Testis (tissue), 3 donors: ENCODE data around the gene SCGB3A1. TPM values are rescaled to one million over a fixed set of nuclear protein-coding genes. Genes with fewer than 3 reads are reported as not detected.

ENCODE experiments used
- DNase-seq: peaks from one replicate; pipeline ENCODE4 v3.0.0-alpha.2; 2019
- H3K27ac ChIP-seq, 2 donors: fragments of 200-600 bp; sonication (generic); one replicate each; pipeline ENCODE4 v1.5.1; 2019
- H3K27me3 ChIP-seq: fragments of 200-600 bp; sonication (generic); one replicate; pipeline ENCODE4 v1.5.1; 2019
- H3K36me3 ChIP-seq: fragments of 200-600 bp; sonication (generic); one replicate; pipeline ENCODE4 v1.5.1; 2017; ENCODE audit warnings: low read depth; ENCODE audit errors: missing control alignments
- H3K4me1 ChIP-seq: fragments of 200-600 bp; sonication (generic); one replicate; pipeline ENCODE4 v1.5.1; 2019
- H3K4me3 ChIP-seq, 2 donors: fragments of 200-600 bp; sonication (generic); one replicate each; pipeline ENCODE4 v1.5.1; 2017 to 2019
- H3K9me3 ChIP-seq: fragments of 200-600 bp; sonication (generic); one replicate; pipeline ENCODE4 v1.5.1; 2017
- CTCF ChIP-seq, 3 experiments: fragments of 450-650 bp in 2 of 3; fragments of 200-600 bp in 1 of 3; sonication (generic) in 1 of 3; IDR thresholded peaks; one replicate each; pipeline ENCODE4 v1.5.1; 2016 to 2019; ENCODE audit warnings: antibody characterized with exemption in 3 of 3, mild to moderate bottlenecking in 2 of 3, moderate library complexity in 1 of 3
- POLR2A ChIP-seq: fragments of 450-650 bp; IDR thresholded peaks from one replicate; pipeline ENCODE4 v1.6.1; 2017; ENCODE audit warnings: antibody characterized with exemption, mild to moderate bottlenecking, moderate library complexity
- WGBS, 2 donors: methylation state at CpG; one replicate each; pipeline ENCODE4 v1.1.5; 2018; 5-methylcytosine and 5-hydroxymethylcytosine counted together
- intact Hi-C: fragments of 100-400 bp; cut with DNase I; formaldehyde crosslinking; loops from one replicate; pipeline ENCODE4 v1.15.1; 2023; ENCODE audit warnings: low total_unique reads
- polyA plus RNA-seq: library from polyadenylated mRNA; stranded (reverse); fragments of 350-450 nt; fragmentation: Illumina TruSeq; extraction: RNeasy Lipid Tissue Mini Kit (QIAGEN cat#74804); gene quantifications from one replicate; pipeline ENCODE4 v1.2.3, GENCODE V29; 2014; ENCODE audit warnings: low read depth, low replicate concordance; ENCODE audit not compliant: insufficient read depth
- total RNA-seq, 2 donors: library from RNA; depleted of rRNA; stranded (reverse); fragments of >200 nt; gene quantifications; one replicate each; pipeline ENCODE4 v1.2.3, GENCODE V29; 2016

SCGB3A1 gene
- total and polyA plus RNA-seq, 3 donors from 2014 or later: 0.82 to 15.7 (median 9.8) TPM

DNA sequence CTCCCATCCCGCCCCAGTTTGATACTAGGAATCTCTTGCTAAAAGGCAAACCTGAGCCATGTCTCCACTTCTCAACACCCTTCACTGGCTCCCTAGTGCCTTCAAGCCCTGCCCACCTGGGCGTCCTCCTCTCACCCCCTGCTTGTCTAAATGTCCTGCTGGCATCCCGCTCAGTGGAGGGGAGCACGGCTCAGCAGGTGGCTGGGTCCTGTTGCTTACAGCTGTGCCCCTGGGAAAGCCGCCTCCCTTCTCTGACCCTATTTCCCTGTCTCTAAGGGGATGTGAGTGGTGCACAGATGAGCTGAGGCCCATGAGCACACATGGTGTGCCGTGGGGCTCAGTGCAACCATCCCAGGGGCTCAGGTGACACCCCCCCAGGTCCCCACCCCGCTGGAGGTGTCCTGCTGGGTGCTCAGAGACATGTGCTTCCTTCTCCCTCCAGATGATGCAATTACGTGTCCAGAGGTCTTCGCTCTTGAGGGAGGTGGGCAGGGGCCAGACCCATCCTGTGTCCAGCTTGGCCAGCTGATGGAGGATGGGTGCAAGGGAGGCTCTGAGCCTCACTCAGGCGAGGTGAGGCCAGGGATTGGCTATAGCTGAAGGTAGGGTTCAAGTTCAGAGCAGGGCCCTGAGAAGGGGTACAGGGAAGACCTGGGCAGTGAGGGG, 34.0 kb upstream of the SCGB3A1 start:
- TF ChIP-seq POLR2A (no peak), CTCF (IDR thresholded peaks at IDR 0.05) (no peak)
- H3K27me3 ChIP-seq: no peaks in the 10 kb centered on the region
- H3K27ac ChIP-seq: no peak overlapping the region

DNA sequence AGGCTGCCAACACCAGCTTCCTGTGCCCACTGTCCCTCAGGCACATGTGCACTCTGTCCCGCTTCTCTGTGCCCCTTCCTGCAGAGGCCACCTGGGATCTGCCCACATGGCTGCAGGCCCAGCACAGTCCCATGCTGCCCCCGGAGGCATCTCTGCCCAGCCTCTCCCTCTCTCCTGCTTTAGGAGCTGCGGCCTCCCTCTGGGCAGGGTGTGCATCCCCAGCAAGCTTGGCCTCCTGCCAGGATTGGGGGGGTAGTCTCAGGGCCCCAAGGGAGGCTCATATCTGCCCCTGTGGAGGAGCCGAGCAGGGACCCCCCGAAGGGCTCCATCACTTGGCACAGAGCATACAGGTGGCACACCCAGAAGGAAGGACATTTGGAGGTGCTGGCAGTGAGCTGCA, 33.3 kb upstream of the SCGB3A1 start:
- H3K27ac ChIP-seq: no peak overlapping the region
- no peak for DNase-seq
- no peaks in the 10 kb centered on the region for H3K27me3 ChIP-seq
- no peak overlapping the region for H3K4me3 ChIP-seq
- no peaks in the 10 kb centered on the region for H3K36me3 ChIP-seq
- H3K9me3 ChIP-seq: no peaks in the 10 kb centered on the region
- no peak for TF ChIP-seq CTCF (IDR thresholded peaks at IDR 0.05)
- TF ChIP-seq POLR2A: no peak
- intact Hi-C loops: no loop called here
- 45 to 52% methylated on average over 4 to 5 of the region's 5 CpGs for WGBS, 2 donors
- H3K4me1 ChIP-seq: no peaks in the 10 kb centered on the region

More for the DNA sequence above, 34.0 kb upstream of the SCGB3A1 start:
- intact Hi-C loops: no loop called here
- WGBS, 2 donors: 79 to 91% methylated on average over 4 to 10 of the region's 10 CpGs
- Histone ChIP-seq H3K9me3 (no peaks in the 10 kb centered on the region), H3K4me1 (no peaks in the 10 kb centered on the region), H3K4me3 (no peak overlapping the region), H3K36me3 (no peaks in the 10 kb centered on the region)
- DNase-seq: no peak

- intact Hi-C loops: no loop called here
- WGBS, 2 donors: 81 to 91% methylated on average over 15 of the region's 15 CpGs
- H3K36me3 ChIP-seq: no peaks in the 10 kb centered on the region
These were observed 32.5 kb upstream of the SCGB3A1 start for GRCh38 chr5:180623844-180624243.

DNA sequence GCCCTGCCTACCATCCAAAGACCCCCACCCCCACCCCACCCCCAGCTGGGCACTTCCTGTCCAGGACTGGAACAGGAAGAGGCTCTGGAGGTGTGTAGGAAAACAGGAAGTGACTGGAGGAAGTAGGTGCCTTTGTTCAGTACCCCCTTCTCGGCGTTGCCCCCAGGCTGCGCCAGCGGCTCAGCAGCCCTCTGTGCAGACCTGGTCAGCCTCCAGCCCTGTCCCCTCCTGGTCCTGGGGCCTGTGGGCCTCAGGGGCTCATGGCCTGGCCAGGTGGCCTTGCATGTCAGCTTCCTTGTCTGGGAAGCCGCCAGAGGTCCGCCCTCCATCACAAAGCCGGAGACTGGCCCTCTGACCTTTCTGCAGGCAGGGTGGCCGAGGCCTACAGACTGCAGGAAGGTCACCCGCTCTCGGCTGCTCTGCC, 32.1 kb upstream of the SCGB3A1 start:
- H3K4me1 ChIP-seq: no peaks in the 10 kb centered on the region
- no peak overlapping the region for H3K4me3 ChIP-seq
- no peaks in the 10 kb centered on the region for H3K9me3 ChIP-seq
- TF ChIP-seq POLR2A (no peak), CTCF (IDR thresholded peaks at IDR 0.05) (no peak)
- WGBS, 2 donors: 79 to 85% methylated on average over 3 to 10 of the region's 10 CpGs
- no peaks in the 10 kb centered on the region for H3K27me3 ChIP-seq
- H3K27ac ChIP-seq: no peak overlapping the region
- intact Hi-C loops: no loop called here
- DNase-seq: no peak
- H3K36me3 ChIP-seq: no peaks in the 10 kb centered on the region

More at GRCh38 chr5:180623844-180624243, 32.5 kb upstream of the SCGB3A1 start:
- Histone ChIP-seq H3K4me1 (no peaks in the 10 kb centered on the region), H3K27ac (no peak overlapping the region), H3K4me3 (no peak overlapping the region), H3K9me3 (no peaks in the 10 kb centered on the region), H3K27me3 (no peaks in the 10 kb centered on the region)
- TF ChIP-seq CTCF (IDR thresholded peaks at IDR 0.05): no peak
- no peak for TF ChIP-seq POLR2A
- DNase-seq: no peak

DNA sequence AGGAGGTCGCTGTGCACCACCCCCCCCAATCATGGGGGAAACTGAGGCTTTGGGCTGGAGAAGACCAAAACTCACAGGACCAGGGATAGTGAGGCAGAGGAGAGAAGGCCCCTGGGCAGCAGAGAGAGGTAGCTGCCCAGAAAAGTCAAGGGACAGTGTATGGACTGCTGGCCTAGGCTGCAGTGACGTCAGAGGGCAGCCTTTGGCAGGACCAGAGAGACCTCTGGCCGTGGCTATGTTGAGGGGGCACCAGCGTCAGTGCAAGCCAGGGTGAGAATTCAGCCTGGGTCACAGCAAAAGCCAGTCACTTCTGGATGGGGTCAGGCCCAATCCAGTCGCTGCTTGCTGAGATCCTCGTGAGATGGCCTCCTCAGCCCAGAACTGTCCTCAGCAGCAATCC, 31.6 kb upstream of the SCGB3A1 start:
- no peak for DNase-seq
- no peak overlapping the region for H3K27ac ChIP-seq

More for the DNA sequence above, 31.6 kb upstream of the SCGB3A1 start:
- Histone ChIP-seq H3K4me3 (no peak overlapping the region), H3K27me3 (no peaks in the 10 kb centered on the region), H3K36me3 (no peaks in the 10 kb centered on the region), H3K4me1 (no peaks in the 10 kb centered on the region), H3K9me3 (no peaks in the 10 kb centered on the region)
- TF ChIP-seq CTCF (IDR thresholded peaks at IDR 0.05): no peak
- TF ChIP-seq POLR2A: no peak
- intact Hi-C loops: no loop called here
- WGBS, 2 donors: 91 to 94% methylated on average over 6 of the region's 6 CpGs
